ENCODE measurements around the gene PTK6.

Gene PTK6

GRCh38 chr20:63478346-63479302, 58.6 kb downstream of the PTK6 start:
- Histone ChIP-seq H3K27ac (no peak overlapping the region), H3K9ac (ENCODE audit: insufficient read length) (no peak overlapping the region), H3K36me3 (ENCODE audit: insufficient read depth, low read length) (no peaks in the 10 kb centered on the region)

More at GRCh38 chr20:63478346-63479302, 58.6 kb downstream of the PTK6 start:
- TF ChIP-seq FOXP2 (optimal IDR thresholded peaks at IDR 0.05; ENCODE audit: control extremely low read depth, extremely low read length, insufficient read depth) (no peak), EZH2 (IDR thresholded peaks at IDR 0.05) (no peak), POLR2AphosphoS5 (IDR thresholded peaks at IDR 0.05; ENCODE audit: borderline replicate concordance, low read depth, low read length) (no peak)
- no peak overlapping the region for H3K4me3 ChIP-seq
- H3K9me3 ChIP-seq (ENCODE audit: low read depth, low read length) = no peaks in the 10 kb centered on the region
- no peak for DNase-seq (ENCODE audit: low read depth, low spot score)
